ENCODE results near the gene SLC33A1.

- TF ChIP-seq, protein P1, sequence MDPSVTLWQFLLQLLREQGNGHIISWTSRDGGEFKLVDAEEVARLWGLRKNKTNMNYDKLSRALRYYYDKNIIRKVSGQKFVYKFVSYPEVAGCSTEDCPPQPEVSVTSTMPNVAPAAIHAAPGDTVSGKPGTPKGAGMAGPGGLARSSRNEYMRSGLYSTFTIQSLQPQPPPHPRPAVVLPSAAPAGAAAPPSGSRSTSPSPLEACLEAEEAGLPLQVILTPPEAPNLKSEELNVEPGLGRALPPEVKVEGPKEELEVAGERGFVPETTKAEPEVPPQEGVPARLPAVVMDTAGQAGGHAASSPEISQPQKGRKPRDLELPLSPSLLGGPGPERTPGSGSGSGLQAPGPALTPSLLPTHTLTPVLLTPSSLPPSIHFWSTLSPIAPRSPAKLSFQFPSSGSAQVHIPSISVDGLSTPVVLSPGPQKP (IDR thresholded peaks at IDR 0.05; ENCODE audit: low read depth, low read length) = no peak
- TF ChIP-seq CTCF (IDR thresholded peaks at IDR 0.05 in 2 of 3, conservative IDR thresholded peaks at IDR 0.05 in 1 of 3; ENCODE audit: control insufficient read depth in 2 of 3, extremely low read depth in 1 of 3, insufficient read depth in 1 of 3, low read depth in 3 of 3, low read length in 3 of 3) (no peak), YY1 (IDR thresholded peaks at IDR 0.05; ENCODE audit: low read depth, low read length) (no peak), TAF1 (IDR thresholded peaks at IDR 0.05; ENCODE audit: borderline replicate concordance, low read depth, low read length) (no peak), CREM (IDR thresholded peaks at IDR 0.05; ENCODE audit: low read depth) (no peak), BCL11A (IDR thresholded peaks at IDR 0.05; ENCODE audit: low read depth, low read length) (no peak), USF1 (IDR thresholded peaks at IDR 0.05; ENCODE audit: borderline replicate concordance, extremely low read length, insufficient read depth, low read depth, low read length) (no peak), SPI1 (IDR thresholded peaks at IDR 0.05; ENCODE audit: borderline replicate concordance, insufficient read depth, low read depth, low read length) (no peak), EP300 (IDR thresholded peaks at IDR 0.05; ENCODE audit: borderline replicate concordance in 1 of 2, control insufficient read depth in 1 of 2, low read depth in 2 of 2, low read length in 2 of 2) (no peak)
These were observed 9.0 kb upstream of the SLC33A1 start for GRCh38 chr3:155863072-155863784.

Measured in GM12878 (cell line).